Activated CD8-positive, alpha-beta memory T cell treated with anti-CD3 and anti-CD28 coated beads, Interleukin-2, amount 50 U/mL, for 24 hours (primary cell): ENCODE measurements around the gene HTR3B.
"Not testable (repeated sequence)": the region's sequence is repeated elsewhere in the genome, so short reads cannot be mapped to it uniquely, and the experiment has no call there.

Experiments
- DNase-seq: peaks from one replicate; pipeline ENCODE4 v3.0.0-alpha.2; 2020; ENCODE audit errors: extremely low read depth

Gene HTR3B

GRCh38 chr11:113946162-113946561, 41.6 kb downstream of the HTR3B start:
- DNase-seq, result not testable (repeated sequence)

GRCh38 chr11:113947994-113948393, 43.4 kb downstream of the HTR3B start:
- DNase-seq, result no peak

GRCh38 chr11:113949891-113950290, 45.3 kb downstream of the HTR3B start:
- DNase-seq, result no peak

- no peak for DNase-seq
These were observed 46.9 kb downstream of the HTR3B start for GRCh38 chr11:113951537-113951936.

- no peak for DNase-seq
These were observed 47.5 kb downstream of the HTR3B start for GRCh38 chr11:113952070-113952469.

GRCh38 chr11:113952588-113952987, 48.0 kb downstream of the HTR3B start:
- no peak for DNase-seq

- DNase-seq, result no peak
These were observed 49.6 kb downstream of the HTR3B start for GRCh38 chr11:113954235-113954634.

- no peak for DNase-seq
These were observed 52.4 kb downstream of the HTR3B start for GRCh38 chr11:113956986-113957385.

- no peak for DNase-seq
These were observed 56.2 kb downstream of the HTR3B start for GRCh38 chr11:113960702-113961330.

- no peak for DNase-seq
These were observed 62.8 kb downstream of the HTR3B start for GRCh38 chr11:113967361-113967760.

- DNase-seq, result no peak
These were observed 67.1 kb downstream of the HTR3B start for GRCh38 chr11:113971506-113972195.

GRCh38 chr11:113974741-113975470, 70.3 kb downstream of the HTR3B start, which contains the start of gene HTR3A:
TSS of gene HTR3A (plus strand) at chr11:113975108. CDS start at chr11:113975326, 218 bp downstream.
- DNase-seq, result no peak

- DNase-seq, result no peak
These were observed 72.5 kb downstream of the HTR3B start for GRCh38 chr11:113977071-113977490.

- no peak for DNase-seq
These were observed 73.1 kb downstream of the HTR3B start for GRCh38 chr11:113977701-113978100.

GRCh38 chr11:113979431-113979830, 74.8 kb downstream of the HTR3B start:
- DNase-seq, result no peak

- no peak for DNase-seq
These were observed 76.2 kb downstream of the HTR3B start for GRCh38 chr11:113980785-113981184.

- no peak for DNase-seq
These were observed 77.7 kb downstream of the HTR3B start for GRCh38 chr11:113982306-113982705.

GRCh38 chr11:113984781-113985180, 80.2 kb downstream of the HTR3B start:
- no peak for DNase-seq

GRCh38 chr11:113985906-113986305, 81.3 kb downstream of the HTR3B start:
- no peak for DNase-seq

GRCh38 chr11:113986351-113987140, 82.0 kb downstream of the HTR3B start:
- no peak for DNase-seq

- DNase-seq, result no peak
These were observed 84.8 kb downstream of the HTR3B start for GRCh38 chr11:113989381-113989780.

GRCh38 chr11:113989916-113990315, 85.3 kb downstream of the HTR3B start:
- DNase-seq, result no peak
